HG03135 (cell line): Measurements from ENCODE around the gene PURB.
"Not testable (repeated sequence)": the region's sequence is repeated elsewhere in the genome, so short reads cannot be mapped to it uniquely, and the experiment has no call there.

ENCODE experiments used
- ATAC-seq: cut with Tn5 transposase; IDR thresholded peaks from one replicate; pipeline ENCODE4 v1.9.1; 2021; ENCODE audit warnings: mild to moderate bottlenecking, moderate library complexity; ENCODE audit not compliant: unreplicated experiment

PURB gene

DNA sequence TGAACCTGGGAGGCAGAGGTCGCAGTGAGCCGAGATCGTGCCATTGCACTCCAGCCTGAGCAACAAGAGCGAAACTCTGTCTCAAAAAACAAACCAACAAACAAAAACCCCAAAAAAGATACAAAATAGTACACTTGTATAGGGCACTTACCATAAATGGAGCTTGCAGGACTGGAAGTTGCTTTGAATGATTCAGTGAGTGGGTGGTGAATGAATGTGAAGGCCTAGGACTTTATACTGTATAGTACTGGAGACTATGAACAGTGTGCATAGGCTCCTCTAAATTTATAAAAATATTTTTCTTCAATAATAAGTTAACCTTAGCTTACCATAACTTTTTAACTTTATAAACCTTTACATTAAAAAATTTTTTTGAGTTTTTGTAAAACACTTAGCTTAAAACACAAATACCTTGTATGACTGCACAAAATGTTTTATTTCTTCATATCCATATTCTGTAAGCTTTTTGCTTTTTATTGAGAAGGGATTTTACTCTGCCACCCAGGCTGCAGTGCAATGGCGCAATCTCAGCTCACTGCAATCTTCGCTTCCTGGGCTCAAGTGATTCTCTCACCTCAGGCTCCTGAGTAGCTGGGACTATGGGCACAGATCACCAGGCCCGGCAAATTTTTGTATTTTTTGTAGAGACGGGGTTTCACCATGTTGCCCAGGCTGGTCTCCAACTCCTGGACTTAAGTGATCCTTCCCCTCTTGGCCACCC, 30.5 kb downstream of the PURB start:
- ATAC-seq, result no peak

GRCh38 chr7:44853391-44853790, 31.9 kb downstream of the PURB start:
- ATAC-seq, result no peak

- ATAC-seq, result no peak
These were observed 32.7 kb downstream of the PURB start for GRCh38 chr7:44852590-44852989.

GRCh38 chr7:44849885-44850544, 35.3 kb downstream of the PURB start:
- ATAC-seq, result no peak

- no peak for ATAC-seq
These were observed 36.0 kb downstream of the PURB start for GRCh38 chr7:44849259-44849884.

DNA sequence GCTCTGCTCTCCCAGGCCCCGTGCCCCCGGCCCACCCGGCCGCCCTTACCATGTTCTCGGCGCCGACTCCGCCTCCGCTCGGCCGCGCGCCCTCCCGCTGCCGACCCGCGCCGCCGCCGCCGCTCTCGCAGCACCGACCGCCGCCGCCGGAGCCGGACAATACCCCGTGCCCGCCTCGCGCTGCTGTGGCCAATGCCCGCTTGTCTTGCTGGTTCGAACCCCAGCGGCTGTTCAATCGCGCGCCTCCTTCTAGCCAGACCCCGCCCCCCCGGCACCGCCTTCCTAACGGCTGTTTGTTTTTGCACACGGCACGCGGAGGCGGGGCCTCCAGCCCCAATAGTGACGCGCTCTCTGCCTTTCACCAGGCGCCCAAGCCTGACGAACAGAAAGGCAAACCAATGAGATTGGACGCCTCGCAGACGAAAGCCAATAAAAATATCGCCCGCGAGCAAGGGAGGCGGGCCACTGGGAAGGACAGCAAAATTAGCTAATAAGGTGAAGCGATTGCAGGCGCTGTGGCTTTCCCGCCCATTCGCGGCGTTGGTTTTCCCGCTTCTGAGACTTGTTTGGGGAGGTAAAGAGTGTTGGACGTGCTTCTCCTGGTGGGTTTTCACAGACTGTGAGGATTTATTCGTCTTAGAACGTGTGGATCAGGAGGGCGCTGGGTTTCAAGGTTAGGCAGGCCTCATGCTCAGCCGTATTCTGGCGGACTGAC, 37.3 kb downstream of the PURB start, which contains the start of gene H2AZ2:
H2AZ2 (minus strand) TSS at position 168 of the 715 bp plus-strand sequence; CDS start at position 52, 116 bp downstream.
- peak; percentile 83 for ATAC-seq

GRCh38 chr7:44847509-44847919, 37.8 kb downstream of the PURB start:
- peak; percentile 62 for ATAC-seq

DNA sequence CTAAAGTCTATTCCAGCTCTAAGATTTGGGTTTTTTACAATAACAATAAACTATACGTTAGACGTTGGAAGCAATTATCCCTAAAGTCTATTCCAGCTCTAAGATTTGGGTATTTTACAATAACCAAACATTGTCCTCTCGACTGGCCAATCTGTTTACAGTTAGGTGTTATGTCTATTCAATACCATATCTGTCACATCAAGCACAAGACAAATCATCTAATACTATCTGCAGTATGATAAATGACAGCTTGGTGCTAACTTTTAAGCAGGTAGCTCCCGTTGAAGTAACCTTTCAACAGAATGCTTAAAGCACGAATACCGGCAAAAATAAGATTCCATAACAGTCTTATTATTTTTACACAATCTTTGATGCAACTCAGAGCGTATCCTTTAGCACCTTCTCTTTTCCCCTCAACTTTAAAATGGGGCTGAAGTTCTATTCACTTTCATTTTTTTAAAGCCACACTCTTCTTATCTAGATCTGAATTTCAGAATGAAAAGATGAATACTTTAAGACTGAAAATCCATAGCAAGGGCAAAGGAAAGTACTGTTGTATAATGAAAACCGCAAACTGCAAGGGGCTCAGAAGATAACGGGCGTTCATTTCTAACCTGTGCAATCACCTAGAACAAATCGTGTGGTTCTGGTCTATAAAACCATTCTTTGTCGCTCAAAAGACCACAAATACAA, 38.4 kb downstream of the PURB start:
- no peak for ATAC-seq

- ATAC-seq, result not testable (repeated sequence)
These were observed 38.9 kb downstream of the PURB start for GRCh38 chr7:44846390-44846789.

DNA sequence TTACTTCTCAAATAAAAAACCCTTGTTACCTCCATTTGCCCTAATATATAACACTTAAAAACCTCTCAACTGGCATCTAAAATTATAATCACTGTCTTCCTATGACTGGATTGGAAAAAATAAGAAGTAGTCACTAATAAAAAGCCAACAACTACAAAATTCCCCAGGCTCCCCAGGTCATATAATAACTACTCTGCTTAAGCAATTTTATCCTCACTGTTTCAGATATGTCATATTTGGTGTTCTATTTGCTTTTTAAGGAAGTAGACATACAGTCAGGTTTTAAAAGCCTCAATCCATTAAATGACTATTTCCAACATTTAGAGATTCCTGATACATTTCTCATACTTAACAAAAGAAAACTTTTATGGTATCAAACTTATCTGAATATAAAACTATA, 39.9 kb downstream of the PURB start:
- no peak for ATAC-seq

DNA sequence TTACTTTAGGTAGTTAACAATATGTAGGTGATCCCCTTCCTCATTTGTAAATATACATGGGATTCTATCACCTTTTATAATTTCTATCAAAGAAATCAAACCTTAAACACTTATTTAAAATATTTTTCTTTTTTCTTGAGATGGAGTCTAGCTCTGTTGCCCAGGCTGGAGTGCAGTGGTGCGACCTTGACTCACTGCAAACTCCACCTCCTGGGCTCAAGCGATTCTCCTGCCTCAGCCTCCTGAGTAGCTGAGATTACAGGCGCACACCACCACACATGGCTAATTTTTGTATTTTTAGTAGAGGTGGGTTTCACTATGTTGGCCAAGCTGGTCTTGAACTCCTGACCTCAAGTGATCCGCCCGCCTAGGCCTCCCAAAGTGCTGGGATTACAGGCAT, 41.9 kb downstream of the PURB start:
- ATAC-seq, result not testable (repeated sequence)

GRCh38 chr7:44842675-44843074, 42.7 kb downstream of the PURB start:
- ATAC-seq, result not testable (repeated sequence)

- ATAC-seq, result no peak
These were observed 46.6 kb downstream of the PURB start for GRCh38 chr7:44838751-44839150.

- ATAC-seq, result no peak
These were observed 57.8 kb downstream of the PURB start for GRCh38 chr7:44827567-44827966.
